HG02642 (cell line): ENCODE data around the gene MRLN.
A peak's percentile ranks its signal among the peaks of the same experiment; 100 is the strongest.
"Not testable (repeated sequence)": the region's sequence is repeated elsewhere in the genome, so short reads cannot be mapped to it uniquely, and the experiment has no call there.

Experiments used
- ATAC-seq: cut with Tn5 transposase; IDR thresholded peaks from one replicate; pipeline ENCODE4 v1.9.1; 2021; ENCODE audit warnings: mild to moderate bottlenecking; ENCODE audit not compliant: unreplicated experiment, poor library complexity

Gene MRLN

DNA sequence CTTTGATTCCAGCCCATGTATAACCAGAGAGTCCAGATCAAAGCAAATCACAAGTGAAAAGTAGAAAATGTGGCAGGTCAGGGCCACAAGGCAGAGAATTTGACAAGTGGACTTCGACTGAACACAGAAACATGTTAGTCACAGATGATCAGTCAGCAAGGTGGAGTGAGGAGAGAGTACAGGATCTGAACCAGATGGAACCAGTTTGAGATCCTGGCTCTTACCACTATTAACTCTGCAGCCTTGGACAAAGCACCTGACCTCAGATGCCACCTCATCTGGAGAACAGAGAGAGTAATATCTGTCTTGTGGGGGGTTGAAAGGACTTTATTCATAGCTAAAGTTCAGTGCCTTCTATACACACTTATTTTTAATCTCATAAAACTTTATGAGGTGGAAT is 4.4 kb downstream of the MRLN start:
- ATAC-seq: peak; percentile 45

DNA sequence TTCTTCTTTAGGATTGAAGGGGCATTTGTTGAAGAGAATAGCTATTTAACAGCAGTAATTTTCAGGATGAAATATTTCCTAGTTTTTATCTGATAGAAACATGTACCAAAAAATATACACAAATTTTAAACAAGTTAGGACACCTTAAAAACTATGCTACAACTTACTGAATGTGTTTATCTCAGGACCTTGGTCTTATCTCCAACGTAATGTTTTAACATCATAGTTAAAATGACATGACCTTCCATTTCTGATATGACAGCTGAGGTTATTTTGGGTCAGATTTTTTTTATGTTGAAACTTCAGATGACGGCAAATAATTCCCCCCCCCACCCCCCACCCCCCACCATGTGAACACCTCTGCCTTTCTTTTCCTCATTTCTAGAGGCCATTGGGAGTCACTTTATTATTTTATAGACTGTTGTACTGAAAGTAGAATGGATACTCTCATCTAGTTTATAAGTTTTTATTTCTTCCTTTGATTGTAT is 8.0 kb downstream of the MRLN start:
- no peak for ATAC-seq

DNA sequence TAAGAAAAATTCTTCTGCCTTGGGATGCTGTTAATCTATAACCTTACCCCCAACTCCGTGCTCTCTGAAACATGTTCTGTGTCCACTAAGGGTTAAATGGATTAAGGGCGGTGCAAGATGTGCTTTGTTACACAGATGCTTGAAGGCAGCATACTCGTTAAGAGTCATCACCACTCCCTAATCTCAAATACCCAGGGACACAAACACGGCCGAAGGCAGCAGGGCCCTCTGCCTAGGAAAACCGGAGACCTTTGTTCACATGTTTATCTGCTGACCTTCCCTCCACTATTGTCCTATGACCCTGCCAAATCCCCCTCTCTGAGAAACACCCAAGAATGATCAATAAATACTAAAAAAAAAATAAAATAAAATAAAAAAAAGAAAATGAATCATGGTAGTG is 8.5 kb downstream of the MRLN start:
- ATAC-seq: not testable (repeated sequence)

DNA sequence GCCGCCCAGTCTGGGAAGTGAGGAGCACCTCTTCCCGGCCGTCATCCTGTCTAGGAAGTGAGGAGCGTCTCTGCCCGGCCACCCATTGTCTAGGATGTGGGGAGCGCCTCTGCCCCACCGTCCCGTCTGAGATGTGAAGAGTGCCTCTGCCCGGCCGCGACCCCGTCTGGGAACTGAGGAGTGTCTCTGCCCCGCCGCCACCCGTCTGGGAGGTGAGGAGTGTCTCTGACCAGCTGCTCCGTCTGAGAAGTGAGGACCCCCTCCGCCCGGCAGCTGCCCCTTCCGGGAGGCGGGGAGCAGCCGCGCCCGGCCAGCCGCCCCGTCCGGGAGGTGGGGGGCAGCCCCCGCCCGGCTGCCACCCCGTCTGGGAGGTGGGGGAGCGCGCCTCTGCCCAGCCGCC is 9.1 kb downstream of the MRLN start:
- not testable (repeated sequence) for ATAC-seq

DNA sequence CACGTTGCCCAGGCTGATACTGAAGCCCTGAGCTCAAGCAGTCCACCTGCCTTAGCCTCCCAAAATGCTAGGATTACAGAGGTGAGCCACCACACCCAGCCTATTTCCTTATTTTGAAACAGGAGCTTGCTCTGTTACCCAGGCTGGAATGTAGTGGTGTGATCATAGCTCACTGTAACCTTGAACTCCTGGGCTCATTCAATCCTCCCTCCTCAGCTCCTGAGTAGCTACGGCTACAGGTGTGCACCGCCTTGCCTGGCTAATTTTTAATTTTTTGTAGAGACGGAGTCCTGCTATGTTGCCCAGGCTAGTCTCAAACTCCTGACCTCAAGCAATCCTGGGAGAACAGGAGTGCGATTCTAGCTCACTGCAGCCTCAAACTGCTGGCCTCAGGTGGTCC is 11.7 kb downstream of the MRLN start:
- ATAC-seq: no peak

DNA sequence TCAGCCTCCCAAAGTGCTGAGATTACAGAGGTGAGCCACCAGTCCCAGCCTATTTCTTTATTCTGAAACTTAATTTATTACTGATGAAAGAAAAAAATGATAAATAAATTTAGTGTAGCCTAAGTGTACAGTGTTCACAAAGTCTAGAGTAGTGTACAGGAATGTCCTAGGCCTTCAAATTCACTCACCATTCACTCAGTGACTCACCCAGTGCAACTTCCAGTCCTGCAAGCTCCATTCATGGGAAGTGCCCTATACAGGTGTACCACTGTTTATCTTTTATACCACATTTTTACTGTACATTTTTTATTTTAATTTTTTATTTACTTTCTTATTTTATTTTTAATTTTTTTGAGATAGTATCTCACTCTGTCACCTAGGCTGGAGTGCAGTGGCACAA is 12.2 kb downstream of the MRLN start:
- no peak for ATAC-seq

DNA sequence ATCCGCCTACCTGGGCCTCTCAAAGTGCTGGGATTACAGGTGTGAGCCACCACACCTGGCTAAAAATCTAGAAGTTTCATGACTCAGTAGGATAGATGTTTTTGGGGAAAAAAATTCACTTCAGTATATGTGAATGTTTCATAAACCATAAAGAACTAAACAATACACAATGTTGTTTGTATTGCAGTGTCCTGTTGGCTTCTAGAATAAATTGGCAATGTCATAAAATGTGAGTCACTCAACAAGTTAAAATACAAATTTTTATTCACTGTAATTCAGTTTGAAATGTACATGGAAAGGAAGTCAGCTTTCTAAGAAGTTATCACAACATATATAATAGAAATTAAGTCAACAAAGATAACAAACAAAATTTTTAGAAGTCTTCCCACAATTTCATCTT is 16.5 kb downstream of the MRLN start:
- no peak for ATAC-seq

DNA sequence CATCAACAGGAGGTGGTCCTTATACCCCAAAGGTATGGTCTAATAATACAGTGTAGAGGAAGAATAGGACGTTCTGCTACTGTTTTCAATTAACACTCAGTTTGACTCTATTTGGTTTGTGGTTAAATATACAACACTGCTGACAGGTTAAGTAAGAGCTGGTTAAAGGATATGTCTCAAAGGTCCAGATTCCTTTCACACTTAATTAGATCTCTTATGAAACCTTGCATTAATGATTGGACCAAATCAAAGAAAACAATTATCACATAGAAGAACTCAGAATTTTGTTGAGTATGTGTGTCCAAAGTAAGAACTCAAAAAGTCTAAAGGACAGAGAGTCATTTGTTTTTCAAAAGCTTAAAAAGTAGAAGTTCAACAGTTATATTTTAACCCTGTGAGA is 18.0 kb downstream of the MRLN start:
- ATAC-seq: no peak

DNA sequence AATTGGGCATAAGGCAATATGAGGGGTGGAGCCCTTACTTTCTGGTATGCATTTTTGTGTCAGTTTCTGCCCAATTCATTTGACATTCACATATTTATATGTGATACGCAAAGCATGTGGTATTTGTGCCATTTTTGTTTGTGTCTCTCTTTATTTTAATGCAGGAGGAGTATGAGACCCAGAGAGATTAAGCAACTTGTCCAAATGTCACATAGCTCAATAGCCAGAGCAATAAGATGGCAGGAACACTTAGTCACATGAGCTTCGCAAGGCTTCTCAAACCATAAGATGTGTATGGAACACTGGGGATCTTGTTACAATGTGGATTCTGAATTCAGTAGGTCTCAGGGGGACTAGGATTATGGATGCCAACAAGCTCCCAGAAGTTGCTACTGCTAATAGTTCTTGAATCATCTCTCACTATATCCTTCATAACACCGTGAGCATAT is 19.2 kb downstream of the MRLN start:
- ATAC-seq: no peak

DNA sequence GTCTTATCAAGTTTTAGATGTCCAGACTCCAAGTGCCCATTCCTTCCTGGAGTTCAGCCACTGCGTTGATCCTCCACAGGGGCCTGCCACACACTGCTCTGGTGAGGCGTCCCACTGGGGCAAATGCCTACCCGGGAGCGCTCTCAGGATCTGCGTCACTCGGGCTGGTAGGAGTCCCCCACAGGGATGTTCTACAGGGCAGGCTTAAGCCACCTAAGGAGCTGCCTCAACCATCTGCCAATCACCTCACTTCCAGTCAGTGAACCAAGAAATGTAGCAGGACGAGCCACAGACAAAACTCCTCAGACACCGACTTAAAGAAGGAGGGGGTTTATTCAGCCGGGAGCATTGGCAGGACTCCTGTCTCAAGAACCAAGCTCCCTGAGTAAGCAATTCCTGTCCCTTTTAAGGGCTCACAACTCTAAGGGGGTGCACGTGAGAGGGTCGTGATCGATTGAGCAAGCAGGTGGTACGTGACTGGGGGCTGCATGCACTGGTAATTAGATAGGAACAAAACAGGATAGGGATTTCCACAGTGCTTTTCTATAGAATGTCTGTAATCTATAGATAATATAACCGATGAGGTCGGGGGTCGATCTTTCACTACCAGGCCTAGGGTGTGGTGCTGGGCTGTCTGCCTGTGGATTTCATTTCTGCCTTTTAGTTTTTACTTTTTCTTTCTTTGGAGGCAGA is 19.8 kb downstream of the MRLN start:
- ATAC-seq: not testable (repeated sequence)

DNA sequence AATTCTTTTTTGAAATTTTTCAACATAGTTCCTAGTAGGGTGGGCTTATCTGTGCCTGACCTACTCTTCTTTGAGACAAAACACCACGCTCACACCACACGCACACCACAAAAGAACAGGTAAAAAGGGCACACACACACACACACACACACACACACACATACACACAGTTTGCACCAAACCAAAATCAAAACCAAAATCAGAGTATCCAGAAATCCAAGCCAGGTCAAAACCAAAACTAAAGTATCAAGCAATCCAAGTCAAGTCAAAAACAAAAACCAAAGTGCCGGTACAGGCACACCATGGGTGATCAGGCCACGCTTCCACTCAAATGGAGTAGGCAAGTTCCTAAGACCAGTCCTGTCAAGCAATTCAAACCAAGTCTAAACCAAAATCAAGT is 20.4 kb downstream of the MRLN start:
- not testable (repeated sequence) for ATAC-seq

DNA sequence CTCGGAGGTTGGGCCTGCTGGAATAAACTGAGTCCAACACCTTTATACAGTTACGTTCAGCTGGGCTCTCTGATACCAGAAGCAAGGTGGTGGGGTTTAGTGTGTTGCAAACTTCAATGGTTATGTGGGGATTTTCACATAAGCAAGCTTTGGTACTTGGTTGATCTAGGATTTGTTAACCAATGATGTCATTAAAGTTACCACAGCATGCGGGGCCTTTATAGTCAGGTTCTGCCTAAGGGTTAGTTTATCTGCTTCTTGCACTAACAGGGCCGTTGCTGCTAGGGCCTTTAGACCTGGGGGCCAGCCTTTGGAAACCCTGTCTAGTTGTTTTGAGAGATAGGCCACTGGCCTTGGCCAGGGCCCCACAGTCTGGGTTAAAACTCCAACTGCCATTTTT is 24.1 kb downstream of the MRLN start:
- ATAC-seq: not testable (repeated sequence)

DNA sequence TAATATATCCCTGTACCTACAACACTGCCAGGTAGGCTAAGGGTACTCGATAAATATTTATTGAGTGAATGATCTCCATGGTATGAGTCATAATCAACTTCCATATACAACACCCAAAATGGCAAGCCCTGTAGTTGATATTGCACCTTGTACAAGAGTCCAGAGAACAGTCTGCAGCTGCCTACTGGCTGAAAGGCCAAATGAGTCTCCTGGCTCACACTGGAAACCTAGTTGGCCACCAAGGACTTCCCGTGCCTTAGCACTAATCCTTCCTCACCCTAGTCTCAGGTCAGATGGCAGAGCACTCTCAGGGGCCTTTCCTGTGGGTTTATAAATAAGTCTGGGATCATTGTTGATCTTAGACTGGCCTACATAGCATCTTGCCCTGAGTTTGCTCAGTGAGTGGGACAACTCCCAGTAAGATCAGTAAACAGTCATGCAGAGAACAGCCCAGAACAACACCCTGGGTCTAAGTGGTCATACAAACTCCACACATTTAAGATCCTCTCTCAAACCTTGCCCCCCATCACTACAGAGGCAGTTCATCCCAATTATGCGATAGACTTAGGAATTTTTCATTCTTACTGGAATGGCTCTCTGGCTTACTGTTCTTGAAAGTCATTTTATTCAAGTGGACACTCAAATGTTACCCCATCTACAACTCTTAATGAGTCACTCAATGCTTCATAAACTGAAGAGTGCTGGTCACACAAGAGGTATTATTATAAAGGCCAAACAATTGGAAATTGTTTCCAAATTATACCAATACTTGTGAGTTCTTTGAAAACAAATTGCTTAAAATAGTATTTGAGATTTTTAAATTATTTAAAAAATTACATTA is 28.9 kb downstream of the MRLN start:
- ATAC-seq: no peak

DNA sequence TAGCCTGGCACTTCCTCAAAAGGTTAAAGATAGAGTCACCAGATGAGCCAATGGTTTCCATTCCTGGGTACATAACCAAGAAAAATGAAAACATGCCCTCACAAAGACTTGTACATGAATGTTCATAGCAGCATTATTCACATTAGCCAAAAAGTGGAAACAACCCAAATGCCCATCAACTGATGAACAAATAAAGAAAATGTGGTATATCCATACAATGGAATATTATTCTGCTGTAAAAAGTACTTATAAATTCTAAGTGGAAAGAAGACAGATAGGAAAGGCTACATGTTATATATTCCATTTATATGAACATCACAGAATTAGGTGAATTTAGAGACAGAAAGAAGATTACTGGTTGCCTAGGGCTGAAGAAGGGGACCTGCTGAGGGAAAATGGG is 32.9 kb downstream of the MRLN start:
- no peak for ATAC-seq

DNA sequence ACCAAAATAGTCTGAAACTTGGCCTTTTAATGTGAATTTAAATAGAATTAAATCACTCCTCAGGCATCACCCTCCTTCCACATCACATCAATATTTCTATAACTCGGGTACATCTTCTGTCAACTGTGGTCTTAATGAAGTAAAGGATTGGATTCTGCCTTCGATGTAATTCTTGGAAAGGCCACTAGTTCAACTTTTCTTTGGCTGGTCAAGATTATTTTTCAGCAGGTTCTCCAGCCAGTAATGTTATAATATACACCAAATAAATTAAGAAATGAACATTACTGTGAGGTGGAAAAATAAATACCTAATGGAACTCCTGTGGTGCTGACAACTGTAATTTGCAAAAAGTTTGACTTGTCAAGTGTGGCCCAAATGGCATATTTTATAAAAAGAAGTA is 33.9 kb downstream of the MRLN start:
- ATAC-seq: no peak

DNA sequence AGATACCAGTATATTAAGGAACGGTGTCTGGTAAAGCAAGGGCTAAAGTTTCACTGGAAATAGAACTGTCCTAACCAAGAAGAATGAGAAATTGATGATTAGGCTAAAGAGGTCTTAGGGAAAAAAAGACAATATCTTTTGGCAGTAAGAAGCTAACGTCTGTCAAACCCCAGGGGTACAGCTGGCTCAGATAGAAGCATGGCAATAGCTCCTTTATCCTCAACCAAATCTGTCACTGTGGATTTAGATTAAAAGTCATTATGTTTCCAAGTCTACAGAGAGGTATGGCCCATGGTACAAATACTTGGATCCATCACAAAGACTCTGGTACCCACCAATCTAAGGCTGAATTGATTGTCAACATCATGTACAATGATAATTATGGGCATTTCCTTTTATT is 35.0 kb downstream of the MRLN start:
- ATAC-seq: no peak

DNA sequence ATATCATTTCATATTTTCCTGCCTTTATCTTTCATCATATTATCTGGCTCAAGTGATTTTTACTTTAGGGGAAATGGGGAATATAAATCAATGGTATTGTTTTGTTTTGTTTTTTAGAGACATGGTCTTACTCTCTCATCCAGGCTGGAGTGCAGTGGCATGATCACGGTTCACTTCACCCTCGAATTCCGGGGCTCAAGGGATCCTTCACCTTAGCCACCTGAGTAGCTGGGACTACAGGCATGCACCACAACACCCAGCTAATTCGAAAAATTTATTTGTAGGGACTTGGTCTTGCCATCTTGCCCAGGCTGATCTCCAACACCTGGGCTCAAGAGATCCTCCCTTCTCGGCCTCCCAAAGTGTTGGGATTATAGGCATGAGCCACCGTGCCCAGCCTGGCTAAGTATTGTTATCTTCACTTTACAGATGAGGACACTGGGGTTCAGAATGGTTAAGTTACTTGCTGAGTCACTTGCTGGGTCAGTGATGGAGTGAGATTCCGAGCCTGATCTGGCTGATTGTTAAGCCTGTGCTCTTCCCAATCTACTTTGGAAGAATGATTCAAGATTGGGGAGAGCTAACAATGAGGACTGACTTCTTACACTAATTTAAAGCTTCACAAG is 39.9 kb downstream of the MRLN start:
- ATAC-seq: no peak

DNA sequence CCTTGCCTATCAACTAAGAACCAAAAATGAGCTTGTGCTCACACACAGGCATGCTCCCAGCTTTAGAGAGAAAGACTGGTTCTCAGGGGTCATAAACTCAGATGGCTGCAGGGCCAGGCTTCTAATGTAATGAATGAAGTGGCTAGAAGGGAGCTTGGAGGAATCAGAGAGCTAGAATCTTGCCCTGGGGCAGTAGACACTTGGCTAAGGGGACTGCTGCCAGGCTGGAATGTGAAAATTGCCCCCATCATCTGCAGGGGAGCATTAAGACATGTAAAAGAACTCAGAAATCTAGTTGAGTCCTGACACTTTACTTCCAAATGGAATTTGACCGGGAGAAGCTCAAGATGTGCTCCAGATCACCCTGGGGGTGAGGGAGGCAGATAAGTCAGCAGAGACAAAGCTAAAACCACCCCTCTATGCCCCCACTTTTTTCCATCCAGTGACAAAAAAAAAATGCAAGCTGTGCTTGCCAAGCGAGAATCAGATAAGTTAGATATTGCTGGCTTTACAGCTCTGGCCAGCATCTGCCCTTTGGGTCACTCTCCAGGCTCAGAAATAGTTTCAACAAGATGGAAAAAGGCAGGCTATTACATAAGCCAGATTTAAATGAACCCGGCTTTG is 41.3 kb downstream of the MRLN start:
- no peak for ATAC-seq

DNA sequence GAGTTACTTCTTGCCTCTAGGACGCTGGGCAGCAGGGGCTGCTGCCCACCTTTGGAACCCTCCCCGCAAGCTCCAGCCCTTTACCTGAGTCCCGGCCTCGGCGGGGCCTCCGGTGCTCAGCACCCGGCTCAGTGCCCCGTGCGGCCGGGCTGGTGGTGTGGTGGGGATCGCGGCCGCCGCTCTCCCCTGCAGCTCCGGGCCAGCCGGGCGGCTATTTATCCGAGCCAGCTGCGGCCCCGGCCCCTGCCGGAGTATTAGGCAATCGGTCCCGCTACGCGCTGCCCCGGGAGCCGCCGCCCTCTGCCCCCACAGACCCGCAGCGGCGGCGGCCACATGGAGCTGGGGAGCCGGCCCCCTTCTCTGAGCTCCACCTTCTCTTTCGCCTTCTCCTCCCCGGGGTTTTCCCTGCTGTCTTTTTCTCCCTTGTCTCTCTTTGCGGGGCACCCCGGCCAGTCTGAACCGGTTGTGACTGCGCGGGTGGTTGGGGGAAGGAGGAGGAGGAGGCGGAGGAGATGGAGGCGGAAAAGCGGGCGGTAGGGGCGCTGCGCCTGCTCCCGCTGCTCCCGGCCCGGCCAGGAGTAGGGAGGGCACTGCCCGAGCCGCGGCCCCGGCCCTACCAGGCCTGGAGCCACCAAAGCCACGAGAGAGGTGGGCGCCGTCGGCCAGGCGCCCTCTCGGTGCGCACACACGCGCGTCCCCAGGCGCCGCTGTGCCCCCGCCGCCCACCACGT is 43.7 kb downstream of the MRLN start, which contains the start of gene SLC16A9:
SLC16A9 (minus strand) TSS at position 456 of the 731 bp plus-strand sequence. CDS start 25,559 bp downstream, outside the sequence.
- peak; percentile 92 for ATAC-seq
